HEK293 (cell line): ENCODE data around the gene PLB1.

Experiments
- CTCF ChIA-PET: fragments of 350-600 bp; formaldehyde crosslinking; extraction: SDS; loops from one replicate; lab custom pipeline; 2021; ENCODE audit warnings: antibody characterized with exemption; lab: Yijun Ruan, JAX
- POLR2A ChIA-PET: fragments of 300-600 bp; formaldehyde crosslinking; extraction: SDS; loops from one replicate; lab custom pipeline; 2020; ENCODE audit warnings: antibody characterized with exemption, inconsistent platforms; lab: Yijun Ruan, JAX
- H3K27ac ChIP-seq: fragments of 200-500 bp; sonication (Bioruptor generic); 2 replicates; pipeline ENCODE4 v1.5.1; 2014; ENCODE audit warnings: low read depth, low read length, control low read depth, inconsistent platforms; ENCODE audit errors: extremely low read depth
- H3K36me3 ChIP-seq, 2 experiments: fragments of 200-500 bp in 1 of 2; sonication (Bioruptor generic) in 1 of 2; 1 replicate in 1 of 2; 2 replicates in 1 of 2; pipeline ENCODE4 v1.5.1; 2014 to 2017; ENCODE audit warnings: inconsistent platforms in 2 of 2, low read length in 2 of 2; ENCODE audit not compliant: control insufficient read depth in 2 of 2, insufficient read depth in 1 of 2
- H3K4me1 ChIP-seq: fragments of 200-500 bp; sonication (Bioruptor generic); 2 replicates; pipeline ENCODE4 v1.5.1; 2014; ENCODE audit warnings: mild to moderate bottlenecking, low read length, inconsistent platforms; ENCODE audit not compliant: control insufficient read depth, insufficient read depth
- H3K4me3 ChIP-seq: 2 replicates; pipeline ENCODE4 v1.5.1; 2011; ENCODE audit warnings: low read depth, mild to moderate bottlenecking, control low read depth, low read length, moderate library complexity
- H3K9me3 ChIP-seq: fragments of 200-500 bp; sonication (Bioruptor generic); 2 replicates; pipeline ENCODE4 v1.5.1; 2014; ENCODE audit warnings: low read depth, low read length, inconsistent platforms; ENCODE audit not compliant: control insufficient read depth, insufficient read depth
- BCL6B ChIP-seq: fragments of 450-650 bp; formaldehyde crosslinking; IDR thresholded peaks from 2 replicates; pipeline ENCODE4 v1.5.1; 2017; ENCODE audit warnings: missing biosample characterization, missing genetic modification characterization
- KLF9 ChIP-seq: fragments of 450-650 bp; formaldehyde crosslinking; IDR thresholded peaks from 2 replicates; pipeline ENCODE4 v1.5.1; 2016; ENCODE audit warnings: missing biosample characterization, missing genetic modification characterization, low read depth
- MEIS1 ChIP-seq: sonication (generic); formaldehyde crosslinking; IDR thresholded peaks from 2 replicates; pipeline ENCODE4 v1.8.1; 2022; ENCODE audit warnings: missing genetic modification reagents, mild to moderate bottlenecking, borderline replicate concordance
- MZF1 ChIP-seq: fragments of 450-650 bp; formaldehyde crosslinking; IDR thresholded peaks from 2 replicates; pipeline ENCODE4 v1.5.1; 2017; ENCODE audit warnings: missing biosample characterization, missing genetic modification characterization, borderline replicate concordance
- SETDB1 ChIP-seq: IDR thresholded peaks from one replicate; pipeline ENCODE4 v1.6.1; 2017; ENCODE audit warnings: mild to moderate bottlenecking, low read length, moderate library complexity, mixed read lengths; ENCODE audit not compliant: insufficient read length
- SP3 ChIP-seq: fragments of 450-650 bp; formaldehyde crosslinking; IDR thresholded peaks from 2 replicates; pipeline ENCODE4 v1.5.1; 2016; ENCODE audit warnings: missing biosample characterization, missing genetic modification characterization
- ZBTB11 ChIP-seq: fragments of 450-650 bp; formaldehyde crosslinking; conservative IDR thresholded peaks from 2 replicates; pipeline ENCODE4 v1.5.1; 2016; ENCODE audit warnings: low read depth, missing biosample characterization, missing genetic modification characterization
- ZBTB6 ChIP-seq: fragments of 450-650 bp; formaldehyde crosslinking; IDR thresholded peaks from 2 replicates; pipeline ENCODE4 v1.5.1; 2017; ENCODE audit warnings: missing biosample characterization, missing genetic modification characterization
- ZFHX2 ChIP-seq: fragments of 450-650 bp; formaldehyde crosslinking; conservative IDR thresholded peaks from 2 replicates; pipeline ENCODE4 v1.5.1; 2016; ENCODE audit warnings: missing biosample characterization, missing genetic modification characterization
- ZFP3 ChIP-seq: fragments of 450-650 bp; formaldehyde crosslinking; IDR thresholded peaks from 2 replicates; pipeline ENCODE4 v1.5.1; 2016; ENCODE audit warnings: low read depth, missing biosample characterization, missing genetic modification characterization
- ZNF133 ChIP-seq: fragments of 450-650 bp; formaldehyde crosslinking; IDR thresholded peaks from 2 replicates; pipeline ENCODE4 v1.5.1; 2016; ENCODE audit warnings: missing biosample characterization, missing genetic modification characterization
- ZNF140 ChIP-seq: fragments of 450-650 bp; formaldehyde crosslinking; IDR thresholded peaks from 2 replicates; pipeline ENCODE4 v1.5.1; 2016; ENCODE audit warnings: missing biosample characterization, missing genetic modification characterization
- ZNF146 ChIP-seq: fragments of 450-650 bp; formaldehyde crosslinking; IDR thresholded peaks from 2 replicates; pipeline ENCODE4 v1.5.1; 2016; ENCODE audit warnings: missing biosample characterization, missing genetic modification characterization
- ZNF157 ChIP-seq: fragments of 450-650 bp; formaldehyde crosslinking; IDR thresholded peaks from 2 replicates; pipeline ENCODE4 v1.5.1; 2016; ENCODE audit warnings: missing biosample characterization, missing genetic modification characterization
- ZNF175 ChIP-seq: fragments of 450-650 bp; formaldehyde crosslinking; IDR thresholded peaks from 2 replicates; pipeline ENCODE4 v1.5.1; 2016; ENCODE audit warnings: missing biosample characterization, missing genetic modification characterization
- ZNF18 ChIP-seq: fragments of 450-650 bp; formaldehyde crosslinking; IDR thresholded peaks from 2 replicates; pipeline ENCODE4 v1.5.1; 2016; ENCODE audit warnings: missing biosample characterization, missing genetic modification characterization
- ZNF214 ChIP-seq: fragments of 450-650 bp; formaldehyde crosslinking; IDR thresholded peaks from 2 replicates; pipeline ENCODE4 v1.5.1; 2017; ENCODE audit warnings: missing biosample characterization, mild to moderate bottlenecking, missing genetic modification characterization, borderline replicate concordance
- ZNF23 ChIP-seq: fragments of 450-650 bp; formaldehyde crosslinking; IDR thresholded peaks from 2 replicates; pipeline ENCODE4 v1.5.1; 2016; ENCODE audit warnings: missing biosample characterization, missing genetic modification characterization, borderline replicate concordance
- ZNF404 ChIP-seq: fragments of 450-650 bp; formaldehyde crosslinking; IDR thresholded peaks from 2 replicates; pipeline ENCODE4 v1.5.1; 2017; ENCODE audit warnings: missing biosample characterization, missing genetic modification characterization
- ZNF416 ChIP-seq: fragments of 450-650 bp; formaldehyde crosslinking; IDR thresholded peaks from 2 replicates; pipeline ENCODE4 v1.5.1; 2016; ENCODE audit warnings: missing biosample characterization, missing genetic modification characterization
- ZNF449 ChIP-seq: fragments of 450-650 bp; formaldehyde crosslinking; IDR thresholded peaks from 2 replicates; pipeline ENCODE4 v1.5.1; 2017; ENCODE audit warnings: missing biosample characterization, mild to moderate bottlenecking, missing genetic modification characterization, moderate library complexity
- ZNF544 ChIP-seq: fragments of 450-650 bp; formaldehyde crosslinking; IDR thresholded peaks from 2 replicates; pipeline ENCODE4 v1.5.0; 2017; ENCODE audit warnings: missing biosample characterization, missing genetic modification characterization
- ZNF76 ChIP-seq: fragments of 450-650 bp; formaldehyde crosslinking; IDR thresholded peaks from 2 replicates; pipeline ENCODE4; 2016; ENCODE audit warnings: low read depth, missing biosample characterization, missing genetic modification characterization, borderline replicate concordance
- ZXDB ChIP-seq: fragments of 450-650 bp; formaldehyde crosslinking; IDR thresholded peaks from 2 replicates; pipeline ENCODE4 v1.5.1; 2016; ENCODE audit warnings: missing biosample characterization, missing genetic modification characterization

The PLB1 gene

GRCh38 chr2:28633204-28633603 lies 137.3 kb downstream of the PLB1 start:
- H3K36me3 ChIP-seq, result no peaks in the 10 kb centered on the region
- ChIA-PET POLR2A (no interaction called here), CTCF (interaction anchor here (0.5 to 1.0 kb wide), 2 partner anchors 20 to 39 kb away, joined by 3 read pairs; no protein-coding TSS in a partner anchor)

GRCh38 chr2:28633746-28634145 lies 137.9 kb downstream of the PLB1 start:
- Histone ChIP-seq H3K27ac (no peak overlapping the region), H3K4me3 (no peak overlapping the region), H3K9me3 (no peaks in the 10 kb centered on the region), H3K4me1 (no peaks in the 10 kb centered on the region), H3K36me3 (no peaks in the 10 kb centered on the region)
- CTCF ChIA-PET, result interaction anchor here (0.5 to 1.0 kb wide), 2 partner anchors 19 to 39 kb away, joined by 3 read pairs; no protein-coding TSS in a partner anchor
- TF ChIP-seq KLF9 (tag by site-specific recombination), result no peak
- TF ChIP-seq ZBTB6 (tag by site-specific recombination), result no peak
- no peak for TF ChIP-seq ZNF133
- no peak for TF ChIP-seq ZXDB (tag by site-specific recombination)
- 0 out of 2 replicates have a peak, but pooled peaks have one; percentile 13 for TF ChIP-seq ZFHX2 (tag by site-specific recombination)
- POLR2A ChIA-PET, result no interaction called here

More at GRCh38 chr2:28633204-28633603, 137.3 kb downstream of the PLB1 start:
- Histone ChIP-seq H3K4me1 (no peaks in the 10 kb centered on the region), H3K27ac (no peak overlapping the region), H3K4me3 (no peak overlapping the region), H3K9me3 (no peaks in the 10 kb centered on the region)
- TF ChIP-seq ZNF544, result no peak
- no peak for TF ChIP-seq BCL6B
- no peak for TF ChIP-seq ZNF157 (tag by site-specific recombination)
- TF ChIP-seq, all 188 proteins: peak for 0

GRCh38 chr2:28635191-28635611 lies 139.3 kb downstream of the PLB1 start:
- Histone ChIP-seq H3K4me3 (no peak overlapping the region), H3K27ac (no peak overlapping the region), H3K4me1 (no peaks in the 10 kb centered on the region), H3K36me3 (no peaks in the 10 kb centered on the region), H3K9me3 (no peaks in the 10 kb centered on the region)
- ChIA-PET CTCF (no interaction called here), POLR2A (no interaction called here)
- TF ChIP-seq ZNF146 (tag by site-specific recombination) (no peak), ZFP3 (tag by site-specific recombination) (no peak), ZNF416 (tag by site-specific recombination) (no peak), ZNF175 (no peak), ZNF18 (tag by site-specific recombination) (no peak), MEIS1 (no peak), ZNF76 (no peak), ZNF404 (no peak), ZBTB11 (tag by site-specific recombination) (no peak), SETDB1 (no peak), ZNF214 (no peak), ZNF140 (tag by site-specific recombination) (no peak), MZF1 (tag by site-specific recombination) (no peak), ZNF23 (tag by site-specific recombination) (no peak), SP3 (no peak), ZNF449 (tag by site-specific recombination) (no peak)
